HCT116 (cell line): ENCODE results near the gene TDO2. TPM values are rescaled to one million over a fixed set of nuclear protein-coding genes. Genes with fewer than 3 reads are reported as not detected.

Experiments
- ATAC-seq: fragments of 200-7000 bp; cut with Tn5 transposase; 2 replicates; pipeline ENCODE4 v1.9.1; 2020; ENCODE audit warnings: mild to moderate bottlenecking, moderate library complexity
- BruUV-seq: library from RNA; stranded (reverse); fragments of 400-500 nt; replicated peaks from 2 replicates; lab custom pipeline; 2021; lab: Mats Ljungman, UMichigan
- CTCF ChIA-PET: fragments of 300-600 bp; sonication (Branson Sonifier 250); formaldehyde crosslinking; loops from one replicate; lab custom pipeline; 2021; ENCODE audit warnings: antibody characterized with exemption; lab: Charles Lee
- POLR2A ChIA-PET: fragments of 300-600, 350-600 bp; sonication (Branson Sonifier 250); formaldehyde crosslinking; loops from one replicate; lab custom pipeline; 2021; ENCODE audit warnings: antibody characterized with exemption; lab: Charles Lee
- RAD21 ChIA-PET, 2 experiments: fragments of 300-600 bp; sonication (Branson Sonifier 250); formaldehyde crosslinking; loops; one replicate each; lab custom pipeline; 2023; ENCODE audit warnings: low total read pairs in 2 of 2; ENCODE audit not compliant: uncharacterized antibody in 2 of 2, unreplicated experiment in 2 of 2, low non-redundant PET in 1 of 2; lab: Charles Lee
- DNase-seq: peaks from one replicate; pipeline ENCODE4 v3.0.0-alpha.2; 2010; ENCODE audit warnings: low read depth, low spot score
- H2AFZ ChIP-seq: fragments of 200-600 bp; shearing (Covaris generic), sonication (generic); 2 replicates; pipeline ENCODE4 v1.6.1; 2017; ENCODE audit warnings: low read depth, mixed run types, mixed read lengths, antibody characterized with exemption, low read length; ENCODE audit not compliant: poor library complexity, severe bottlenecking
- H3K27ac ChIP-seq: 2 replicates; pipeline ENCODE4 v1.5.1; 2012; ENCODE audit warnings: low read depth, low read length
- H3K27me3 ChIP-seq: fragments of 200-600 bp; sonication (generic); 2 replicates; pipeline ENCODE4 v1.6.1; 2016; ENCODE audit warnings: mixed run types, low read length, mixed read lengths; ENCODE audit not compliant: insufficient read depth
- H3K36me3 ChIP-seq, 2 experiments: fragments of 200-500 bp in 1 of 2; fragments of 200-600 bp in 1 of 2; sonication (Bioruptor generic) in 1 of 2; sonication (generic) in 1 of 2; 2 replicates each; pipeline versions ENCODE4 v1.5.1 to v1.6.1; 2014 to 2016; ENCODE audit warnings: low read length in 2 of 2, inconsistent platforms in 1 of 2, mixed read lengths in 1 of 2, mixed run types in 1 of 2; ENCODE audit not compliant: insufficient read depth in 2 of 2, control insufficient read depth in 1 of 2
- H3K4me1 ChIP-seq, 2 experiments: fragments of 200-600 bp in 1 of 2; sonication (generic) in 1 of 2; 2 replicates each; pipeline versions ENCODE4 v1.5.1 to v1.6.1; 2012 to 2017; ENCODE audit warnings: low read length in 2 of 2, inconsistent platforms in 1 of 2, mild to moderate bottlenecking in 1 of 2, mixed read lengths in 1 of 2, mixed run types in 1 of 2, moderate library complexity in 1 of 2; ENCODE audit not compliant: insufficient read depth in 2 of 2, control insufficient read depth in 1 of 2
- H3K4me2 ChIP-seq: fragments of 200-600 bp; sonication (generic); 2 replicates; pipeline ENCODE4 v1.6.1; 2017; ENCODE audit warnings: mixed run types, low read length, mixed read lengths
- H3K4me3 ChIP-seq, 2 experiments: fragments of 200-600 bp in 1 of 2; sonication (generic) in 1 of 2; replicated peaks in 1 of 2; 2 replicates each; pipeline ENCODE4 v1.5.1; 2011 to 2016; ENCODE audit warnings: low read length in 2 of 2, control low read depth in 1 of 2, low read depth in 1 of 2, mild to moderate bottlenecking in 1 of 2, mixed read lengths in 1 of 2, mixed run types in 1 of 2
- H3K79me2 ChIP-seq: fragments of 200-600 bp; sonication (generic); 2 replicates; pipeline ENCODE4 v1.6.1; 2017; ENCODE audit warnings: mild to moderate bottlenecking, mixed run types, low read length, moderate library complexity, mixed read lengths; ENCODE audit not compliant: insufficient read depth
- H3K9ac ChIP-seq: fragments of 200-600 bp; sonication (generic); 2 replicates; pipeline ENCODE4 v1.6.1; 2016; ENCODE audit warnings: low read length, mixed read lengths
- H3K9me2 ChIP-seq: fragments of 200-600 bp; sonication (generic), shearing (Covaris generic); 2 replicates; pipeline ENCODE4 v1.6.1; 2017; ENCODE audit warnings: mixed run types, mild to moderate bottlenecking, moderate library complexity; ENCODE audit not compliant: insufficient read depth
- H3K9me3 ChIP-seq, 2 experiments: fragments of 200-500 bp in 1 of 2; fragments of 200-600 bp in 1 of 2; sonication (Bioruptor generic) in 1 of 2; sonication (generic) in 1 of 2; 2 replicates each; pipeline ENCODE4 v1.6.1; 2014 to 2017; ENCODE audit warnings: low read length in 2 of 2, mixed read lengths in 2 of 2, inconsistent platforms in 1 of 2, low read depth in 1 of 2, mild to moderate bottlenecking in 1 of 2, mixed run types in 1 of 2, moderate library complexity in 1 of 2; ENCODE audit not compliant: control insufficient read depth in 1 of 2, insufficient read depth in 1 of 2
- H4K20me1 ChIP-seq: fragments of 200-600 bp; sonication (generic), shearing (Covaris generic); 2 replicates; pipeline ENCODE4 v1.6.1; 2017; ENCODE audit warnings: mixed run types, mild to moderate bottlenecking, moderate library complexity; ENCODE audit not compliant: insufficient read depth
- CBX3 ChIP-seq: IDR thresholded peaks from 2 replicates; pipeline ENCODE4 v1.6.1; 2012; ENCODE audit warnings: low read depth
- CEBPB ChIP-seq: IDR thresholded peaks from 2 replicates; pipeline ENCODE4 v1.6.1; 2012; ENCODE audit warnings: low read depth
- CTCF ChIP-seq, 3 experiments: fragments of 200-600 bp in 1 of 3; sonication (generic) in 1 of 3; IDR thresholded peaks in 2 of 3; conservative IDR thresholded peaks in 1 of 3; 2 replicates each; pipeline ENCODE4 v1.5.1; 2012 to 2017; ENCODE audit warnings: low read depth in 2 of 3, low read length in 2 of 3, antibody characterized with exemption in 1 of 3, borderline replicate concordance in 1 of 3, control low read depth in 1 of 3, mild to moderate bottlenecking in 1 of 3, mixed read lengths in 1 of 3, mixed run types in 1 of 3, moderate library complexity in 1 of 3; ENCODE audit not compliant: insufficient read depth in 1 of 3
- EGR1 ChIP-seq: IDR thresholded peaks from 2 replicates; pipeline ENCODE4 v1.6.1; 2012; ENCODE audit warnings: low read depth
- EZH2 ChIP-seq: fragments of 200-600 bp; sonication (generic); IDR thresholded peaks from 2 replicates; pipeline ENCODE4 v1.6.1; 2017; ENCODE audit warnings: antibody characterized with exemption, mixed run types
- FOSL1 ChIP-seq: IDR thresholded peaks from 2 replicates; pipeline ENCODE4 v1.6.1; 2012; ENCODE audit warnings: low read depth
- MAX ChIP-seq: IDR thresholded peaks from 2 replicates; pipeline ENCODE4 v1.6.1; 2012
- POLR2AphosphoS5 ChIP-seq: IDR thresholded peaks from 2 replicates; pipeline ENCODE4 v1.6.1; 2011; ENCODE audit warnings: mild to moderate bottlenecking, low read depth, low read length, moderate library complexity
- RAD21 ChIP-seq: IDR thresholded peaks from 2 replicates; pipeline ENCODE4 v1.6.1; 2012; ENCODE audit warnings: low read depth, mild to moderate bottlenecking
- SP1 ChIP-seq: IDR thresholded peaks from 2 replicates; pipeline ENCODE4 v1.6.1; 2012; ENCODE audit warnings: low read depth
- SRF ChIP-seq: IDR thresholded peaks from 2 replicates; pipeline ENCODE4 v1.6.1; 2012; ENCODE audit warnings: low read depth
- TCF7L2 ChIP-seq: IDR thresholded peaks from 2 replicates; pipeline ENCODE4 v1.7.0; 2011; ENCODE audit warnings: borderline replicate concordance, inconsistent platforms; ENCODE audit not compliant: insufficient read depth, insufficient read length; ENCODE audit errors: extremely low read depth
- ZBTB33 ChIP-seq: IDR thresholded peaks from 2 replicates; pipeline ENCODE4 v1.6.1; 2011; ENCODE audit warnings: mild to moderate bottlenecking, low read length, moderate library complexity; ENCODE audit not compliant: insufficient replicate concordance; ENCODE audit errors: extremely low read depth
- intact Hi-C: fragments of 100-400 bp; cut with micrococcal nuclease; formaldehyde crosslinking; loops from 2 replicates; pipeline ENCODE4 v1.10.0; 2022
- total RNA-seq: library from RNA; stranded (reverse); gene quantifications from one replicate; pipeline ENCODE4 v1.2.1, GENCODE V29; 2021; ENCODE audit not compliant: unreplicated experiment

TDO2 gene
- total RNA-seq, 1 experiment from 2014 or later: 0.27 TPM

GRCh38 chr4:155961575-155961974 is 58.1 kb downstream of the TDO2 start:
- no peaks in the 10 kb centered on the region for H3K9me3 ChIP-seq
- no peaks in the 10 kb centered on the region for H3K27me3 ChIP-seq
- no peak overlapping the region for H3K4me3 ChIP-seq
- no peak overlapping the region for H3K9ac ChIP-seq
- H3K79me2 ChIP-seq: no peaks in the 10 kb centered on the region
- no peaks in the 10 kb centered on the region for H3K9me2 ChIP-seq
- BruUV-seq: no TSS peak
- ATAC-seq (no peak), DNase-seq (no peak)
- H3K27ac ChIP-seq: no peak overlapping the region
- ChIA-PET RAD21 (no interaction called here), CTCF (no interaction called here), POLR2A (no interaction called here)
- TF ChIP-seq RAD21: no peak
- intact Hi-C loops: no loop called here
- no peak overlapping the region for H2AFZ ChIP-seq
- H3K4me1 ChIP-seq: no peaks in the 10 kb centered on the region
- no peaks in the 10 kb centered on the region for H3K36me3 ChIP-seq
- no peaks in the 10 kb centered on the region for H4K20me1 ChIP-seq
- H3K4me2 ChIP-seq: no peak overlapping the region

- no peak overlapping the region for H3K4me2 ChIP-seq
- ChIA-PET CTCF (interaction anchor here (1.1 kb wide), 1 partner anchor 512 kb away, joined by 3 read pairs; no protein-coding TSS in a partner anchor), RAD21 (no interaction called here), POLR2A (no interaction called here)
- H3K4me1 ChIP-seq: no peaks in the 10 kb centered on the region
- H3K27me3 ChIP-seq: no peaks in the 10 kb centered on the region
- DNase-seq (no peak), ATAC-seq (no peak)
- no peak overlapping the region for H3K9ac ChIP-seq
- no peaks in the 10 kb centered on the region for H3K79me2 ChIP-seq
- H2AFZ ChIP-seq: no peak overlapping the region
- no peak overlapping the region for H3K4me3 ChIP-seq
- intact Hi-C loops: no loop called here
- no peaks in the 10 kb centered on the region for H3K9me3 ChIP-seq
- no peaks in the 10 kb centered on the region for H3K36me3 ChIP-seq
- no peaks in the 10 kb centered on the region for H4K20me1 ChIP-seq
- H3K27ac ChIP-seq: no peak overlapping the region
- no peaks in the 10 kb centered on the region for H3K9me2 ChIP-seq
- BruUV-seq: no TSS peak
- no peak for TF ChIP-seq EZH2
- TF ChIP-seq TCF7L2: no peak
- TF ChIP-seq RAD21: no peak
- TF ChIP-seq SRF: no peak
- TF ChIP-seq POLR2AphosphoS5: no peak
- no peak for TF ChIP-seq SP1
- no peak for TF ChIP-seq MAX
- TF ChIP-seq CBX3: no peak
- no peak for TF ChIP-seq EGR1
- no peak for TF ChIP-seq CTCF (IDR thresholded peaks at IDR 0.05 in 2 of 3, conservative IDR thresholded peaks at IDR 0.05 in 1 of 3; ENCODE audit: borderline replicate concordance in 1 of 3, insufficient read depth in 1 of 3, low read depth in 2 of 3, low read length in 2 of 3)
- no peak for TF ChIP-seq CEBPB
- TF ChIP-seq FOSL1: no peak
- TF ChIP-seq ZBTB33: no peak
Measured at GRCh38 chr4:155962767-155963166, 59.3 kb downstream of the TDO2 start.
